Suppressor macrophage (primary cell): ENCODE measurements around the gene RAB11B.
"Not testable (repeated sequence)": the region's sequence is repeated elsewhere in the genome, so short reads cannot be mapped to it uniquely, and the experiment has no call there.

ENCODE experiments used
- DNase-seq, 4 experiments: peaks; one replicate each; pipeline ENCODE4 v3.0.0-alpha.2; 2020 to 2022

RAB11B gene

GRCh38 chr19:8429826-8430225 lies 39.7 kb downstream of the RAB11B start:
- DNase-seq = no peak

DNA sequence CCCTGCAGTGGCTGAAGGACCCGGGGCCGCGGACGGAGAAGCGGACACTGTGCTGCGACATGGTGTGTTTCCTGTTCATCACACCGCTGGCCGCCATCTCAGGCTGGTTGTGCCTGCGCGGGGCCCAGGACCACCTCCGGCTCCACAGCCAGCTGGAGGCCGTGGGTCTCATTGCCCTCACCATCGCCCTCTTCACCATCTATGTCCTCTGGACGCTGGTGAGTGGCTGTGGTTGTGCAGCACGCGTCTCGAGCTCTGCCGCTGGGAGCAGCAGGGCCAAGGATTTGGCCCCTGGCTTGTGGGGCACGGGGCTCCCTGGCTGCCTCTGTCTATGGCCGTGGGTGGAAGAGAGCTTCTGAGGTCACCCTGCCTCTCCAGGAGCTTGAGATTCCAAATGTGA lies 40.5 kb downstream of the RAB11B start:
- DNase-seq = no peak

DNA sequence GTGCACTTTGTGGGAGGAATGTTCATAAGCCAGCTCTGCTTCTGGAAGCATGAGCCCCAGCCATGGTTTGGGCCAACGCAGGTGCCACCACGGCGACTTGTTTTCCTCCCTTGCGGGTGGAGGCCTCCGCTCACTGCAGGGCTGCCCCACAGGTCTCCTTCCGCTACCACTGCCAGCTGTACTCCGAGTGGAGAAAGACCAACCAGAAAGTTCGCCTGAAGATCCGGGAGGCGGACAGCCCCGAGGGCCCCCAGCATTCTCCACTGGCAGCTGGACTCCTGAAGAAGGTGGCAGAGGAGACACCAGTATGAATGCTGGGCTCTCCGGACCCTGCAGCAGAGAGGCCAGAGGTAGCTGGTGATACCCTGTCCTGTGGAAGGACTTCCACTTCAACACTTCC lies 48.1 kb downstream of the RAB11B start:
- DNase-seq = no peak

DNA sequence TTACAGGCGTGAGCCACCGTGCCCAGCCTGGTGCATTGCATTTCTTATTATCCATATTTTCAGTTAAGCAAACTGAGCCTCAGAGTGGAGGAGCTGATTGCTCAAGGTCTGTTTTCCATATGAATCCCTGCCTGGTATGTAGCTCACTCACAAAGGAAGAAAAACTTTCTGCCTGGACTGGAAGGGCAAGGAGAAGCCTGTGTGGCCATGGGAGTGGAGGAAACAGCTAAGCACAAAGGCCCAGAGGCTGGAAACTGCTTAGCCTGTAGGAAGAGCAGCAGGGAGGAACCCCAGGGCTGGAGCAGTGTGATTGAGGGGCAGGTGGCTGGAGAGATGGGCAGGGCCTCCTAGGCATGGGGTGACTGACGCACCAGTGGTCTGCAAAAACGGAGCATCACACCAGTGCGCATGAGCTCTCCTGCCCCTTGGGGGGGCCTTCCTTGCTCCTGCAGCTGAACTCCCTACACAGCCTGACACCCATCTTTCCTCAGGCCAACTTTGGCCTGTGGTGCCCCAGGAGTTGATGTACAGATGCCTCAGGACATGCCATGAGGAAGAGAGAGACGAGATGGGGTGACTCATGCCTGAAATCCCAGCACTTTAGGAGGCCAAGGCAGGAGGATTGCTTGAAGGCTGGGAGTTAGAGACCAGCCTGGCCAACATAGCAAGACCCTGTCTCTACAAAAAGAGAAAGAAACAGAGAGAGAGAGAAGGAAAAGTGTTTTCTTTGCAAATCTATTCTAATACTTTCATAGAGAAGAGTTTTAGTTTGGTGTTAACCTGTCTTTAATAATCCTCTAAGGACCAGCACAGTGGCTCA lies 51.8 kb downstream of the RAB11B start:
- DNase-seq = no peak

DNA sequence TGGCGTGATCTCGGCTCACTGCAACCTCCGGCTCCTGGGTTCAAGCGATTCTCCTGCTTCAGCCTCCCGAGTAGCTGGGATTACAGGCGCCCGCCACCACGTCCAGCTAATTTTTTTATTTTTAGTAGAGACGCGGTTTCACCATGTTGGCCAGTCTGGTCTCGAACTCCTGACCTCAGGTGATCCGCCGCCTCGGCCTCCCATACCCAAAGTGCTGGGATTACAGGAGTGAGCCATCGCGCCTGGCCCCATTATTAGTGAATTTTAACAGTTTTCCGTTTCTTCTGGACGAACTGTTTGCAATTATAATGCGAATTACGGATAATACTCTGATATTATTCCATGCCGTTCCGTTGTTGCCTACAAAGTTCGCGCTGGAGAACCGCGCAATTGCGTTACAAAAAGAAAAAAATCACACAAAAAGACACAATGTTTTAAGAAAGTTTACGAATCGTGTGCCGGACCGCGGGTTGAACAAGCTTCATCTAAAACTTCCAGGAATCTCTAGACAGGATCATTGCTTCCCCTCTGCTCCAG lies 54.0 kb downstream of the RAB11B start:
- not testable (repeated sequence) for DNase-seq

DNA sequence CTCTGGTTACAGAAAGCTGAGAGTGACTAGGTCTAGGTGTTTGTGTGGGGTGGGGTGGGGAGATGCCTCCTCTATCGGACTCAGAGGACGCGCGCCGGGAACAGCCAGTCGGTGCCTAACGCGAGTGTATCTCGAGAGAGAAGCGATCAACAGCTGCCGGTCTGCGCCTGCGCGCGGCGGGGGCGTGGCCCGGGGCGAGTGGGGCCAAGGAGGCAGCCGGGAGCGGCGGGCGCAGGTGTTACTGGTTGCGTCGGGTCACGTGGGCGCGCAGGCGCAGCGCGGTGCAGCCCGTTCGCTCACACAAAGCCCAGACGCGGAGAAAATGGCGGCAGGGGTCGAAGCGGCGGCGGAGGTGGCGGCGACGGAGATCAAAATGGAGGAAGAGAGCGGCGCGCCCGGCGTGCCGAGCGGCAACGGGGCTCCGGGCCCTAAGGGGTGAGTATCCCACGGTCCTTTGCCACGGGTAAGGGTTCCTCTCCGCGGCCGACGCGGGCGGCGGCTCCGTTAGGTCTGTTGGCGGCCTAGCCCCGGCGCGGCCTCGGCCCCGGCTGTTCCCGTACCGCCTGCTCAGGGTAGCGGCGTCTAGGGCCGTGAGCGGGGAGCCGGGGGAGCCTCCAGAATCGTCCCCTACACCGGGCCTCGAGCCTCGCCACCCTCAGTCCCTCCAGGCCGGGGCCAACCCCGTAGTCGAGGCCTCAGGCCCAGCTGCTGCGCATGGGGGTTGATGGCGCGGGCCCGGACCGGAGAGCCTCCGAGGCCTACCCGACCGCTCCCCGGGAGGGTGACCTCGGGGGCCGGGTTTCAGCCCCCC lies 54.7 kb downstream of the RAB11B start, which contains the start of gene HNRNPM:
HNRNPM (plus strand) TSS at position 299 of the 811 bp plus-strand sequence; CDS start at position 323, 24 bp downstream.
- peak; percentile 99 to 100 (median 100) for DNase-seq

DNA sequence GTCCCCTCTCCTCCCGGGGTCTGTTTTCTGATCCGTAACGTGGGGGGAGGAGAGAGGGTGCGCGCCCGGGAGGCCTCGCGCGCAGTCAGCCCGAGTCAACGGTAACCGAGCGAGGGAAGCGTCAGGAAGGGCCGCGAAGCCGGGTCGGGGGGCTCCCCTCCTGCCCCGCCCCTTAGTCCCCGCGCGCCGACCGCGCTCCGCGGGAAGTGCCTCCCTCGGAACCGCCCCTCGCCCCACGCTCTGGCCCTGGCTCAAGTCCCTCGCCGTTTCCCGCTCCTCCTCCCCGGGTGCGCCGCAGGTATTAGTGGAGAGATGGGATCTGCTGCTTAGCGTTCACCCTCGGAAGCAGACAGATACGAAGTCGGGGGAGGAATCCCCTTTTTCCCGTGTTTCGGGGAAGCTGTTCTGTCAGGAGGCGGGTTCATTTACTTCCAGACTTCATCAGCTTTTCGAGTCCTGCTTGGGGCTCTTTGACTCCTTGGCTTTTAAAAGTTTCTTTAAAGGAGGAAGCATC lies 55.4 kb downstream of the RAB11B start:
- peak; percentile 40 to 80 (median 64) for DNase-seq

DNA sequence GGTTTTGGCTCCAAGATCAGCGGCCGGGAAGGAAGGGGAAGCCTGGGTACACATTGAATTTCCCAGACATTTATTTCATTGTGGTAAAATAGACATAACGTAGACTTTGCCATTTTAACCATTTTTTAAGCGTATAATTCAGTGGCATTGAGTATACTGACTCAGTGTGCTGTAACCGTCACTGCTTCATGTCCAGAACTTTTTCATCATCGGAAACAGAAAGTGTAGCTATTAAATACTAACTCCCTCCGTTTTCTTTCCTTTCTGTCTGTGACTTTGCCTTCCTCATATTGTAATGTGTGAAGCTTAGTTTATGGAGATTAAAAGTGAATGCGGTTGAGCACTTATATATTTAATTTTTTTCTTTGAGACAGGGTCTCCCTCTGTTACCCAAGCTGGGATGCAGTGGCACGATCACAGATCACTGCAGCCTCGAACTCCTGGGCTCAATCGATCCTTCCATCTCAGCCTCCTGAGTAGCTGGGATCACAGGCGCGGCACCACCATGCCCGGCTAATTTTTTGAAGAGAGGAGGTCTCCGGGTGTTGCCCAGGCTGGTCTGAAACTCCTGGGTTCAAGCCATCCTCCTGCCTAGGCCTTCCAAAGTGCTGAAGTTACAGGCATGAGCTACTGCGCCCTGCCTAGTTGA lies 56.0 kb downstream of the RAB11B start:
- no peak for DNase-seq

DNA sequence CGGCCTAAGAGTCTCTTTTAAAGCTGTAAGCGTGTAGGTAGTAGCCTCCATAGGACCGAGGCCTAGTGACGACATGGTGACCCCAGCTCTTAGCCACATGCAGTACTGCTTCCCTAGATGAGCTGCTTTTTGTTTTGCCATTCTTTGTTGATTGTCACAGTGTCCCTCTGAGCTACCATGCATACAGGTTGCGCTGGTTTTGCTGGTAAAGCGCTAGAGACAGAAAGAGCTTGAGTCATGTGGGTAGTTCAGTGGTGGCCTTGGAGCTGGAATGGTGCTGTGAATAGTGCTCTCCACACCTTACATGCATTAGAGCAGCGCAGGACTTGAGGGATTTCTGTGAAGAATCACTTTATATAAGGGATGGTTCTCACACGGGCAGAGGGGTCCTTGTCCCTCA lies 59.7 kb downstream of the RAB11B start:
- no peak for DNase-seq

DNA sequence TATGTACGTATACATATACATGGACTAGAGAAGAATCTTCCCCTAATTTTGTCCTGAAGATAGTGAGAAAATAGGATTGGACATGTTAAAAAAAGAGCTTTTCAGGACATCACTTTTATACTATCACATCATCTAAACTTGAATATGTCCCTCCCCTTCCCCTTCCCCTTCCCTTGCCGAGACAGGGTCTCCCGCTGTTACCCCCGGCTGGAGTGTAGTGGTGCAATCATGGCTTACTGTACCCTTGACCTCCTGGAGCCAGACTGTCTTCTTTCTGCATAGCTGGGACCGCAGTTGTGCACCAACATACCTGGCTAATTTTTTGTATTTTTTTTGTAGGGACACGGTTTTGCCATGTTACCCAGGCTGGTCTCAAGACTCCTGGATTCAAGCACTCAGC lies 61.2 kb downstream of the RAB11B start:
- no peak for DNase-seq

- no peak for DNase-seq
Observed at GRCh38 chr19:8451885-8452284, 61.7 kb downstream of the RAB11B start.

DNA sequence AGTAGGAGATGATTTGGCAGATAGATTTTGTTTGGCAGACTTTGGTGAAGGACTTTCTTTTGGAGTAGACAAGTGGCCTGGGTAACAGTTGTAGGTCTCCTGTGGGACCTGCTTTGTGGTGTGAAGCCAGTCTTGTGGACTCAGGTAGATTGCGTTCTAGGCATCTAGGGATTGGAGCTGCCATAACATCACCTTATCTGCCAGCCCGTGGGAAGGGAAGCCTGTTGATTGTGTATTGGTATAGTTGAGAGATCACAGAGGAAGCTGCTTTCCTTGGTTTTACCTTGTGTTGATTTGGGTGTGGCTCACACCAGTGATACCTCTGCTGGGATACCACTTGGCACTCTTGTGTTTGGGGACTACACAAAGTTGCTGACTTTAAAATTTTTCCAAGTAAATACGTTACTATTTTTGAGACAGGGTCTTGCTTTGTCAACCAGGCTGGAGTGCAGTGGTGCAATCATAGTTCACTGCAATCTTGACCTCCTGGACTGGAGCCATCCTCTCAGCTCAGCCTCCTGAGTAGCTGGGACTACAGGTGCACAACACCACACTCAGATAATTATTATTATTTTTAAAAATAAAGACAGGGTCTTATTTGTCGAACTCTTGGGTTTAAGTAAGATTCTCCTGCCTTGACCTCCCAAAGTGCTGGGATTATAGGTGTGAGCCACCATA lies 62.4 kb downstream of the RAB11B start:
- DNase-seq = no peak

GRCh38 chr19:8453616-8454015 lies 63.5 kb downstream of the RAB11B start:
- DNase-seq = no peak
